Measurements from ENCODE around the gene SLC35D2. TPM values are rescaled to one million over a fixed set of nuclear protein-coding genes. Genes with fewer than 3 reads are reported as not detected.

SLC35D2 gene
- total RNA-seq, 1 experiment from 2014 or later, result 19.0 TPM

- no peak overlapping the region for H4K8ac ChIP-seq (replicated peaks; ENCODE audit: insufficient read length, low read depth, low read length)
- H2BK12ac ChIP-seq (ENCODE audit: insufficient read length, low read depth, low read length), result no peak overlapping the region
- H3K4me1 ChIP-seq (ENCODE audit: insufficient read depth, low read length), result peaks cover 5% of the 10 kb centered on the region; the same call in 1 of the 2 replicates
- H3K4me2 ChIP-seq (ENCODE audit: insufficient read depth, insufficient read length, low read length), result no peak overlapping the region
- H3K79me2 ChIP-seq (ENCODE audit: insufficient read depth, low read length), result no peaks in the 10 kb centered on the region
- H3K36me3 Mint-ChIP-seq (ENCODE audit: insufficient read depth in 1 of 3, low read depth in 3 of 3), result peaks cover 3 to 9% (median 4%) of the 10 kb centered on the region in 3 experiments; a peak in 5 of 7 replicates
- DNase-seq, result no peak
- no peak overlapping the region for H3K14ac ChIP-seq (ENCODE audit: insufficient read depth, low read length)
- no peak overlapping the region for H2BK5ac ChIP-seq (ENCODE audit: insufficient read length, low read length)
- H3K18ac ChIP-seq (ENCODE audit: insufficient read length, low read depth, low read length), result no peak overlapping the region
- H2BK120ac ChIP-seq (ENCODE audit: low read depth, low read length, poor library complexity, severe bottlenecking), result no peak overlapping the region
- no peak overlapping the region for H3K56ac ChIP-seq (ENCODE audit: insufficient read length, low read depth, low read length)
- TF ChIP-seq, protein P1, sequence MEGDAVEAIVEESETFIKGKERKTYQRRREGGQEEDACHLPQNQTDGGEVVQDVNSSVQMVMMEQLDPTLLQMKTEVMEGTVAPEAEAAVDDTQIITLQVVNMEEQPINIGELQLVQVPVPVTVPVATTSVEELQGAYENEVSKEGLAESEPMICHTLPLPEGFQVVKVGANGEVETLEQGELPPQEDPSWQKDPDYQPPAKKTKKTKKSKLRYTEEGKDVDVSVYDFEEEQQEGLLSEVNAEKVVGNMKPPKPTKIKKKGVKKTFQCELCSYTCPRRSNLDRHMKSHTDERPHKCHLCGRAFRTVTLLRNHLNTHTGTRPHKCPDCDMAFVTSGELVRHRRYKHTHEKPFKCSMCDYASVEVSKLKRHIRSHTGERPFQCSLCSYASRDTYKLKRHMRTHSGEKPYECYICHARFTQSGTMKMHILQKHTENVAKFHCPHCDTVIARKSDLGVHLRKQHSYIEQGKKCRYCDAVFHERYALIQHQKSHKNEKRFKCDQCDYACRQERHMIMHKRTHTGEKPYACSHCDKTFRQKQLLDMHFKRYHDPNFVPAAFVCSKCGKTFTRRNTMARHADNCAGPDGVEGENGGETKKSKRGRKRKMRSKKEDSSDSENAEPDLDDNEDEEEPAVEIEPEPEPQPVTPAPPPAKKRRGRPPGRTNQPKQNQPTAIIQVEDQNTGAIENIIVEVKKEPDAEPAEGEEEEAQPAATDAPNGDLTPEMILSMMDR (conservative IDR thresholded peaks at IDR 0.05), result no peak
- no peak overlapping the region for H3T11ph ChIP-seq (ENCODE audit: low read length)
- H3K79me1 ChIP-seq (ENCODE audit: insufficient read depth, low read depth, low read length, poor library complexity, severe bottlenecking), result no peaks in the 10 kb centered on the region
- H2AK5ac ChIP-seq (ENCODE audit: insufficient read length, low read length), result no peak overlapping the region
- H2AFZ ChIP-seq (ENCODE audit: low read length), result no peak overlapping the region
- no peaks in the 10 kb centered on the region for H3K23me2 ChIP-seq (ENCODE audit: insufficient read length, low read depth, low read length, poor library complexity, severe bottlenecking)
- no peak overlapping the region for H3K4me3 Mint-ChIP-seq
- H3K27ac Mint-ChIP-seq, result no peak overlapping the region
- H3K9me3 ChIP-seq (ENCODE audit: control insufficient read depth, low read depth, low read length), result no peaks in the 10 kb centered on the region
- no peak overlapping the region for H2BK20ac ChIP-seq (ENCODE audit: low read depth, low read length, poor library complexity, severe bottlenecking)
- no peak overlapping the region for H4K5ac ChIP-seq (ENCODE audit: insufficient read length, low read depth, low read length)
- H3K27ac ChIP-seq (ENCODE audit: insufficient read length, low read depth, low read length), result no peak overlapping the region
- no peak overlapping the region for H2BK15ac ChIP-seq (ENCODE audit: low read depth, low read length)
- H3K4me1 Mint-ChIP-seq, result peaks cover 14 to 17% of the 10 kb centered on the region in 2 experiments
- no peak overlapping the region for H3K9ac ChIP-seq (ENCODE audit: extremely low read depth, insufficient read length, low read length)
- H4K91ac ChIP-seq (ENCODE audit: insufficient read length, low read depth, low read length), result no peak overlapping the region
- peaks cover 9 to 14% of the 10 kb centered on the region in 2 experiments for H3K9me3 Mint-ChIP-seq
- no peaks in the 10 kb centered on the region for H4K20me1 ChIP-seq (ENCODE audit: control insufficient read depth, insufficient read depth, insufficient read length)
- WGBS (ENCODE audit: extremely low coverage, insufficient read length, low lambda C conversion rate), result no CpG with 5 or more reads among the region's 3 CpGs
- no peak overlapping the region for H3K4ac ChIP-seq (ENCODE audit: low read depth, low read length)
- H3K27me3 ChIP-seq (ENCODE audit: insufficient read depth, low read length), result no peaks in the 10 kb centered on the region
- 0 out of 2 replicates have a peak, but pooled peaks cover 4% of the 10 kb centered on the region for H3K27me3 Mint-ChIP-seq (ENCODE audit: low read depth)
- H3K23ac ChIP-seq (ENCODE audit: insufficient read length, low read depth, low read length), result no peak overlapping the region
Observed at GRCh38 chr9:96294159-96294545, 89.4 kb downstream of the SLC35D2 start.
